A673 (cell line): ENCODE measurements around the gene CNTN3. TPM values are rescaled to one million over a fixed set of nuclear protein-coding genes. Genes with fewer than 3 reads are reported as not detected.

Source experiments
- BruUV-seq: library from RNA; stranded (reverse); fragments of 400-500 nt; replicated peaks from 2 replicates; lab custom pipeline; 2021; lab: Mats Ljungman, UMichigan
- CTCF ChIA-PET: fragments of 300-600 bp; sonication (Branson Sonifier 250); formaldehyde crosslinking; loops from one replicate; lab custom pipeline; 2022; ENCODE audit warnings: antibody characterized with exemption; lab: Charles Lee
- POLR2A ChIA-PET: fragments of 300-600 bp; sonication (Branson Sonifier 250); formaldehyde crosslinking; loops from one replicate; lab custom pipeline; 2022; ENCODE audit warnings: antibody characterized with exemption; ENCODE audit not compliant: low non-redundant PET; lab: Charles Lee
- DNase-seq: peaks from one replicate; pipeline ENCODE4 v3.0.0-alpha.2; 2015; ENCODE audit warnings: low spot score
- H3K27ac ChIP-seq: fragments of 200-600 bp; sonication (generic); 2 replicates; pipeline ENCODE4 v1.5.1; 2016; ENCODE audit warnings: mixed run types, low read depth, mild to moderate bottlenecking, mixed read lengths, antibody characterized with exemption, low read length; ENCODE audit not compliant: poor library complexity, severe bottlenecking
- H3K27me3 ChIP-seq: fragments of 200-600 bp; sonication (generic); replicated peaks from 2 replicates; pipeline ENCODE4 v1.6.1; 2017; ENCODE audit warnings: mixed run types, low read depth, mild to moderate bottlenecking, mixed read lengths, antibody characterized with exemption, low read length; ENCODE audit not compliant: insufficient read depth, poor library complexity
- H3K36me3 ChIP-seq: fragments of 200-600 bp; sonication (generic); 2 replicates; pipeline ENCODE4 v1.6.1; 2016; ENCODE audit warnings: mixed run types, mild to moderate bottlenecking, mixed read lengths, antibody characterized with exemption, low read length; ENCODE audit not compliant: insufficient read depth, poor library complexity, severe bottlenecking
- H3K4me1 ChIP-seq: fragments of 200-600 bp; sonication (generic); 2 replicates; pipeline ENCODE4 v1.6.1; 2017; ENCODE audit warnings: mixed run types, mild to moderate bottlenecking, mixed read lengths, antibody characterized with exemption, low read length; ENCODE audit not compliant: insufficient read depth, poor library complexity, severe bottlenecking
- H3K4me3 ChIP-seq: fragments of 200-600 bp; sonication (generic); 2 replicates; pipeline ENCODE4 v1.5.1; 2016; ENCODE audit warnings: low read depth, mixed run types, mild to moderate bottlenecking, mixed read lengths, low read length; ENCODE audit not compliant: poor library complexity, severe bottlenecking
- H3K9me3 ChIP-seq: fragments of 200-600 bp; sonication (generic); 2 replicates; pipeline ENCODE4 v1.6.1; 2016; ENCODE audit warnings: mixed run types, low read depth, mild to moderate bottlenecking, mixed read lengths, antibody characterized with exemption, low read length; ENCODE audit not compliant: poor library complexity, severe bottlenecking
- CTCF ChIP-seq: fragments of 300-800, 200-600 bp; sonication (generic); conservative IDR thresholded peaks from 2 replicates; pipeline ENCODE4 v1.5.1; 2017; ENCODE audit warnings: low read depth, mild to moderate bottlenecking, antibody characterized with exemption, low read length, moderate library complexity, mixed read lengths
- EZH2 ChIP-seq: fragments of 200-600 bp; sonication (generic); IDR thresholded peaks from 2 replicates; pipeline ENCODE4 v1.6.1; 2017; ENCODE audit warnings: borderline replicate concordance, low read depth, mild to moderate bottlenecking, mixed read lengths, antibody characterized with exemption, low read length; ENCODE audit not compliant: poor library complexity, severe bottlenecking
- intact Hi-C: fragments of 100-400 bp; cut with micrococcal nuclease; formaldehyde crosslinking; loops from one replicate; pipeline ENCODE4 v1.10.0; 2022; ENCODE audit not compliant: unreplicated experiment
- total RNA-seq: library from RNA; stranded (reverse); gene quantifications from 2 replicates; pipeline ENCODE4 v1.2.3, GENCODE V29; 2021

The CNTN3 gene
- total RNA-seq, 1 experiment from 2014 or later: 2.6 TPM

GRCh38 chr3:74624301-74624700, 9.8 kb upstream of the CNTN3 start:
- Histone ChIP-seq H3K27ac (no peak overlapping the region), H3K36me3 (no peaks in the 10 kb centered on the region), H3K27me3 (no peaks in the 10 kb centered on the region), H3K4me3 (no peak overlapping the region), H3K4me1 (no peaks in the 10 kb centered on the region), H3K9me3 (no peaks in the 10 kb centered on the region)
- ChIA-PET CTCF (no interaction called here), POLR2A (no interaction called here)
- TF ChIP-seq EZH2 (no peak), CTCF (no peak)
- no peak for DNase-seq
- intact Hi-C loops: no loop called here
- BruUV-seq: no TSS peak

DNA sequence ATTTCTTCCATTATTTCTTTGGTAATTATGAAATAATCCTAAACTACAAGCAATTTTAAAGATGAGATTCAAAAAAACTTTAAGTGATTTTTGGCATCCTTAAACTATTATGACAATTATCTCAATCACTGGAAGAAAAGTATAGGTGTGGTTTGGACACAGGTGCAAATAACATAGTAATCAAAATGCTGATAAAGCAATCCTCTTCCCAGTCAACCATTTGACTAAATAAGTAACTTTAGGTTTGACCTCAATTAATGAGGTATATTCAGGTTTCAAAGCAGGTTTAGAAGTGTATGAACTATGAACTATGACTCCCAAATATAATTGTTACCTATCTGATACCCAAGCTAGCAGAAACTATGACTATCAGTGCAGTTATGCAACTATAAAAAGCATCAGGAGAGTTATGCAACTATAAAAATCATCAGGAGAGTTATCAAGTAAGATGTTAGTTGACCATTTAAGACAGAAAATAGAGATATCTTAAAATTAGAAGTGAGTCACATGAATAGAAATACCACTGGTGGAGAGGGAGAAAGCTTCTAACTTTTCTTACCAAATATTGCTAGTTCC, 8.9 kb upstream of the CNTN3 start:
- Histone ChIP-seq H3K27me3 (no peaks in the 10 kb centered on the region), H3K36me3 (no peaks in the 10 kb centered on the region), H3K9me3 (no peaks in the 10 kb centered on the region), H3K27ac (no peak overlapping the region), H3K4me1 (no peaks in the 10 kb centered on the region), H3K4me3 (no peak overlapping the region)
- ChIA-PET CTCF (no interaction called here), POLR2A (no interaction called here)
- no TSS peak for BruUV-seq
- DNase-seq: no peak
- intact Hi-C loops: no loop called here
- TF ChIP-seq EZH2: no peak
- TF ChIP-seq CTCF: no peak

GRCh38 chr3:74621581-74621980, 7.1 kb upstream of the CNTN3 start:
- intact Hi-C loops: no loop called here
- POLR2A ChIA-PET: no interaction called here
- Histone ChIP-seq H3K36me3 (no peaks in the 10 kb centered on the region), H3K4me3 (no peak overlapping the region), H3K27ac (no peak overlapping the region), H3K4me1 (peaks cover 10% of the 10 kb centered on the region), H3K9me3 (no peaks in the 10 kb centered on the region), H3K27me3 (no peaks in the 10 kb centered on the region)
- CTCF ChIA-PET: no interaction called here
- DNase-seq: no peak
- BruUV-seq: no TSS peak
- no peak for TF ChIP-seq EZH2
- no peak for TF ChIP-seq CTCF
